ENCODE results near the gene PLB1.
"Not testable (repeated sequence)": the region's sequence is repeated elsewhere in the genome, so short reads cannot be mapped to it uniquely, and the experiment has no call there.

Gene PLB1

DNA sequence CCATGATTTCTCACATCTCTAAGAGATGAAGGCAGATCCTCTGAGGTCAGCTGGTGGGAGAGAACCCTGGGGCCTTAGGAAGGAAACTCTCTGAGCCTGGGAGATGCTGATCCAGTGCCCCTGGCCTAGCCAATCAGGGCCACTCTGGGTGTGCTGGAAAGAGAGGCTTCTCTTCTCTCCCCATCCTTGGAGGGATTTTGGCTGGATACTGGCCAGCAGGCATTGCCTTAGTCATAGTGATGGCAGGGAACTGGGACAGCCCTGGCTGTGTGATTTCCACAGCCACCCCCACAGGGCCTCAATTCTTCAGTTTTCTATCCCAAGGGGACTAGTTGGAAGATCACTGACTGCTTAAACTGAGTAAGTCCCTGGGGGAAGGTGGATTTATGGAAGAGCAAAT, 26.6 kb upstream of the PLB1 start:
- peak in 3 of 58 donors; percentile 7 to 21 (median 15) for DNase-seq

DNA sequence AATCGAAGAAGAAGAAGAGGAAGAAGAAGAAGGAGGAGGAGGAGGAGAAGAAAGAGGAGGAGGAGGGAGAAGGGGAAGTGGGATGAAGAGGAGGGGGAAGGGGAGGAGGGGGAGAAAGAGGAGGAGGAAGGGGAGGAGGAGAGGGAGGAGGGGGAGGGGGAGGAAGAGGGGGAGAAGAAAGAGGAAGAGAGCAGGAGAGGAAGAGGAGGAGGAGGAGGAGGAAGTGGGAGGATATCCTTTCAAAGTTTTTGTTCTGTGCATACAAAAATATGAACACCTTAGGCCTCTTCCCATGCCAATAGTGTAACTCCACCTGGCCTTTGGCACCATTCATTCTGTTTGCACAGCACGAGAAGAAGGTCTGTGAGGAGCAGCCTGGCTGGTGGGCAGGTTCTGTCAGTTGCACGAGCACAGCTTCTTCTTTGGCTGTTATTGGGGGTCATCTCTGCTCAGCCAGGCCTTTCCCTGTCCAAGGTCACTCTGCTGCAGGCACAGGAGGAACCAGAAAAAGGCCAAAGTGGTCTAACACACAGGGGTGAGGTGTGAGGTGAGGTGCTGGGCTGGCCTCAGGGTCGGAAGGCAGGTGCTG, 25.8 kb upstream of the PLB1 start:
- DNase-seq: no peak

DNA sequence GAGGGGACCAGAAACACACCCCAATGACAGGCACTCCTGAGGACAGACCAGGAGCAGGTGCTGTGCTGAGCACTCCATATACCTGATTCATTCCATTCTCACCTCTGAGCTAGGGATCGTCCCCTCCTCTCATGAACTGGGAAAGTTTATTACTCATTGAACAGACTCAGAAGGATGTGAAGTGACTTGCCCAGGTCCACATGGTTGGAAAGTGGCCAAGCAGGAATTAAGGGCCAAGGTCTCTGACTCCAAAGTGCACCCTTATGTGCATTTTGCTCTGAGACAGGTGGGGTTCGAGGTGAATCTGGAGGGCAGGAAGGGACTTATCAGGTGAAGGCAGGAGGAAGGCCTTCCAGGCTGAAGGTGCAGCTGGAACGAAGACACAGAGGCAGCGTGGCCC, 25.1 kb upstream of the PLB1 start:
- DNase-seq: no peak

DNA sequence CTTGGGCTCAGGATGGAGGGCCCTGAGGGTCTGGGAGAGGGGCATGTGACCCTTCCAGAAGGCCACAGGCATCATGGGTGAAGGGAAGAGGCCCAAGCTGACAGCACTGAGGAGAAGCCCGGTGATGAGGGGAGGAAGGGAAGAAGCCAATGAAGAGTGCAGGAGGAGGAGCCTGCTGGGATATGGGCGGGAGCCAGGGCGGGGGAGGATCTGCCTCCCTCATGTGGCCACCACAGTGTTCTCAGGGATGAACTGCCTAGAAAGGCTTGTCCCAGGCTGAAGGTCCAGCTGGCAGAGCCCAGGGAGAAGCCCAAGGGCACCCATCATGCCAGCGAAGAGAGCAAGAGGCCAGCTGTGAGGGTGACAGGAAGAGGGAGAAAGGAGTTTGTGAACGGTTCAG, 24.6 kb upstream of the PLB1 start:
- no peak for DNase-seq

DNA sequence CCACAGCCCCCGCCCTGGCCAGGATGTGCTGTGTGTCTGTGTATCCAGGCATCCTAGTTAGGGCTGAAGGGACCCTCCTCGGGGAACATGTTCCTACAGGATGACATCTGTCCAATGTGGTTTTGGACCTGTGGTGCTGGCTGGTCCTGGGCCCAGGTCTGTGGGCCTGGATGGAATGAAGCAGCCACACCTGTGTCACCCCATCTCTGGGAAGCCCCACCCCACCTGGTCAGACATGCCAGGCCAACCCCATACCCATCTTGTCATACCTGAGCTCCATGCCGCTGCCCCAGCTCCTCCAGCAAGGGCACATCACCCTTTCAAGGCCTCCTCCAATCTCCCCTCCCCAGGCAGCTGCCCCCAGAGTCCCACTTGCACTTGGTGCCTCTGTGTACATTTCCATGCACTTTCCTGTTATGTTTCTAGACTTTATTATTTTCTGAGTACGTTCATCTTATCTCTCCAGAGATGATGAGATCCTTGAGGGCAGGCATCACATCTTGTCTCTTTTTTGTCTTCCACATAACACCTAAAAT, 24.1 kb upstream of the PLB1 start:
- no peak for DNase-seq

DNA sequence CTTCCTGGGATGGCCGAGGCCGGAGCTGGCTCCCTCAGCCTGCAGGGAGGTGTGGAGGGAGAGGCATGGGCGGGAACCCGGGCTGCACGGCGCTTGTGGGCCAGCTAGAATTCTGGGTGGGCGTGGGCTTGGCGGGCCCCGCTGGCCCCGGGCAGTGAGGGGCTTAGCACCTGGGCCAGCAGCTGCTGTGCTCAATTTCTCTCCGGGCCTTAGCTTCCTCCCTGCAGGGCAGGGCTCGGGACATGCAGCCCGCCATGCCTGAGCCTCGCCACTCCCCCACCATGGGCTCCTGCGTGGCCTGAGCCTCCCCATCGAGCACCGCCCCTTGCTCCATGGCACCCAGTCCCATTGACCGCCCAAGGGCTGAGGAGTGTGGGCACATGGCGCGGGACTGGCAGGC, 23.2 kb upstream of the PLB1 start:
- not testable (repeated sequence) for DNase-seq

DNA sequence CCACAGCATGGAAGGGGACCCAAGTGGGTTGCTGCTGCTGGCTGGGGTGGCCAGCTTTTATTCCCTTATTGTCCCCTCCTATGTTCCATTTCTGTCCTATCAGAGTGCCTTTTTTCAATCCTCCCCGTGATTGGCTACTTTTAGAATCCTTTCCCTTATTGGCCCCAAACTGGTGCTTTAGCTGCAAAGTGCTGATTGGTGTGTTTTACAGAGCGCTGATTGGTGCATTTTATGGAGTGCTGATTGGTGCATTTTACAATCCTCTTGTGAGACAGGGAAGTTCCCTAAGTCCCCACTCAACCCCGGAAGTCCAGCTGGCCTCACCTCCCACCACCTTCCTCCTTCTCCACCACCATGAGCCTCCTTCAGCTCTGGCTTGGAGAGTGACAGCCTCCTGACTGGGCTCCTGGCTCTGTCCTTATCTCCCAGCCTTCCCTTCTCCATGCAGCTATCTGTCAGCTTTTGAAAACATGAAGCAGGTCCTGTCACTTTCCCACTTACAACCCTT, 20.7 kb upstream of the PLB1 start:
- DNase-seq: no peak

DNA sequence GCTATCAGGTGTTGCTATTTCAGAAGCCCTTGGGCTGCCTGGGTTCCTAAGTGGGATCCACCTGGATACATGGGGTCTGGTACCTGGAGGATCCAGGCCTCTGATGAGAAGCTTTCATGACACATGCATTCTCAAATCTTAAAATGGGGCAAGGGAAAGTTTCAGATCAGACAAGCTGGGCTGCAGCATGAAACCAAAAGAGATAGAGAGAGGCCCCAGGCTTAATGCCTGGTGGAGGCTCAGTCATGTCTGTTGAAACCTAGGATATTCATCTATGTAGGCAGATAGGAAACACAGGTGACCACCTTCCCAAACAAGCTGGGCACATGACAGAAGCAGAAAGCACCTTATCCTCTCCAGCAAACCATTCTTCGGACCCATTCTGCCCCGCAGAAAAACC, 18.8 kb upstream of the PLB1 start:
- DNase-seq: no peak

DNA sequence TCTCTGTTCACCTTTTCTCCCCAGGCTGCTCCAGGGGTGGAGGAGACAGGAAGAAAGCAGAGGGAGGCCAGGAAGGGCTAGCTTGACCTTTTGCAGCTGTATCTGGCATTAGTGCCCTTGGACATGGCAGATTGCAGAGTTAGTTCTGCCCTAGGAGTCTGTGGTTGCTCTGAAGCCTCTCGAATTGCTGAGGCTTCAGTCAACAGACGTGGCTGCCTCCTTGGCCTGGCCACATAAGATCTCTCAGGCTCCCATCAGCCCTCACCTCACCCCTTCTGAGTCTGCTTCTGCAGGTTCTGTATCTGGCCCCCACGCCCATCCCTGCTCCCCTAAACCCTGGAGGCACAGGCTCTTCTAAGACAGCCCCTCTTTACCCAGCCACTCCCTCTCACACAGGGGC, 18.2 kb upstream of the PLB1 start:
- DNase-seq: no peak

DNA sequence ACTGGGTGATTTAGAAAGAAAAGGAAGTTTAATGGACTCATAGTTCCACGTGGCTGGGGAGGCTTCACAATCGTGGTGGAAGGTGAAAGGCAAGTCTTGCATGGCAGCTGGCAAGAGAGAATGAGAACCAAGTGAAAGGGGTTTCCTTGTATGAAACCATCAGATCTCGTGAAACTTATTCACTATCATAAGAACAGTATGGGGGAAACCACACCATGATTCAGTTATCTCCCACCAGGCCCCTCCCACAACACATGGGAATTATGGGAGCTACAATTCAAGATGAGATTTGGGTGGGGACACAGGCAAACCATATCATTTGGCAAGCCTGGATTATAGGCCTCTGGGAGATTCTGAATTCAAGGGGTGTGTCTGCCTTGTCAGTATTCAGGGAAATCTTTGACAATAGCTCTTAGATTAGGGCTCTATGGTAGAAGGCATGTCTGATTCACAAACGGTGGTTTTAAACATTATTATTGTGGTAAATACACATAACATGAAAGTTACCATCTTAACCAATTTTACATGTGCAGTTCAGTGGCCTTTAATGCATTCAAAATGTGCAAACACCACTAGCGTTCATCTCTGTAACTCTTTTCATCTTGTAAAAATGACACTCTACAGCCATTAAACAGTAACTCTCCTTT, 15.3 kb upstream of the PLB1 start:
- DNase-seq: no peak

DNA sequence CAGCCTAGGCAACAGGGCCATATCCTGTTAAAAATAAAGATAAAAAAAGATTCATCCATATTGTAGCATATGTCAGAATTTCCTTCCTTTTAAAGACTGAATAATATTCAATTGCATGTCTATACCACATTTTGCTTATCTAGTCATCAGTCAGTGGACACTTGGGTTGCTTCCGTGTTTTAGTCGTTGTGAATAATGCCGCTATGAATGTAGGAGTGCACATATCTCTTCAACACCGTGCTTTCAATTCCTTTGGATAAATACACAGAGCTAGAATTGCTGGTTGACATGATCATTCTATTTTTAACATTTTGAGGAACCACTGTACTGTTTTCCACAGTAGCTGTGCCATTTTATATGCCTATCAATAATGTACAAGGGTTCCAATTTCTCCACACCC, 14.0 kb upstream of the PLB1 start:
- no peak for DNase-seq

DNA sequence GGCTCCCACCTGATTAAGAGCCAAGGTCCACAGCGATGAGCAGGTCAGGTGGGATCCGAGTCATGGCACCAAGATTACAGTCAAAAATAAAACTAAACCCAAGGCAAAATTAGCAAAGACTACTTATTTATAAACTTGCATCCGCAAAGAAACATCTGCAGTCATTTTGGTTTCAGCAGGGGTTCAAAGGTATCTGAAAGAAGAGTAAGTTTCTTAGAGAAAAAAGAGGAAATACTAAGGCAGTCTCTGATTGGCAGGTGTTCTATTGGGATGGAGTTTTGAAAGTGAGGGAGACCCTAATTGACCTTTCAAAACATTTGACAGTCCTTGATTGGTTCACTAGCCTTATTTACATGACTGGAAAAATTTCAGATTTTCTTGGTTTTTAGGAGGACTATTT, 11.0 kb upstream of the PLB1 start:
- DNase-seq: no peak

DNA sequence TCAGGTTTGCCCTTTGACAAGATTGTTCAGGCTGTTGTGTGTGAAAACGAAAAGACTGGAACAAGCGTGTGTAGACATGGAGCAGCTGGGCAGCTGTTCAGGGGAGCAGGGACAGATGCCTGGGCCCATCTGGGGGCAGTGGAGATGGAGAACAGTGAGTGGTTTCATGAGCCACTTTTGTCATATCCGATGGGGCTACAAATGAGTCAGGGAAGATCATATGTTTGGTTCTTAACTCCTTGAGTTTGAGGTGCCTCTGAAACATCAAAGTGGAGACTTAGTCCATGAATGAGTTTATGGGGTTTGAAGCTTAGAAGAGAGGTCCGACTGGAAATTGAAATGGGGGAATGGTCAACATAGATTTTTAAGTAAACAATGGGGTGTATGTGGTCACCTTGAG, 9.3 kb upstream of the PLB1 start:
- DNase-seq: no peak

DNA sequence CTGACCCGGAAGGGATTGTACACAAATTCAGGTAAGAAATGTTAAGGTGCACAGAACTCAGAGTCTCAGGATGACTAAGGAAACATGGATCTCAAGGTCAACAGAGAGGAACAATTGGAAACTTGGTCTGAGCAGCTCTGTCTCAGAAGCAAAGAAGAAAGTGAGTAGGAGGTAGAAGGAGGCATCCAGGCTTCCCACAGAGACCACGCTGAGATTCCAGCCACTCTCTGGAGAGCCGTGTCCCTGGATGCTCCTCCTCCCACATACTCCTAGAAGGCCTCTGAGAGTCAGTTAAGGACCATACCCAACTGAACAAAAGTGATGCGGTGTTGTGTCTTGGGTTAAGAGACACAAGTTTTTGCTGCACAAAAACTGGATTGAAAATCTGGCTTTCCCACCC, 8.6 kb upstream of the PLB1 start:
- DNase-seq: no peak

DNA sequence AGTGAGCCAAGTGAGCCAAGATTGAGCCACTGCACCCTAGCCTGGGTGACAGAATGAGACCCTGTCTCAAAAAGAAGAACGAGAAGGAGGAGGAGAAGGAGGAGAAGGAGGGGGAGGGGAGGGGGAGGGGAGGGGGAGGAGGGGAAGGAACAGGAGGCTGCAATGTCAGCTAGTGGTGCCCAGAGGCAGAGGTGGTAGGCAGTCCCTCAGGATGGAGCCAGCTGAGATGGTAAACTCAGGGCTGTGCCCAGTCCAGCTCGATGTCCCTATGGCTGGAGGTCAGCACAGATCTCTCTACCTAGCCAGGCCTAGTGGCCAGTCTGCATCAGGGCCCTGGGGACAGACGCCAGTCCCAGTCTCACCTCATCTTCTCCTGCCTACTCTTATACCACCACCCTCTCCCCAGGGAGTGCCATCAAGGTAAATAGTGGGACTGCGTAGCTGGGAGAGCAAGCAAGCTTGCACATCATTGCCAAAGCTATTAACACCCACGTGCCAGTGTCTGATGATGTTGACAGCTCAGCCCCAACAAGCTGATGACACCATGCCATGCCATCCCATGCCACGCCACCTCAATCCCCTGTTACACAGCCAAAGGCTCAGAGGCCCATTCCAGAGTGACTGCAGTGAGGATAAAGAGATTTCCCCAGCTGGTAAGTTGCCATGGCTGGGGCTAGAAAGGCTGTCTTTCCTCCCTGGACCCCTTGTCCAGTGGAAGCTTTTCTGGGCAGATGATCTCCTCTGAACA, 7.6 kb upstream of the PLB1 start:
- DNase-seq: no peak

DNA sequence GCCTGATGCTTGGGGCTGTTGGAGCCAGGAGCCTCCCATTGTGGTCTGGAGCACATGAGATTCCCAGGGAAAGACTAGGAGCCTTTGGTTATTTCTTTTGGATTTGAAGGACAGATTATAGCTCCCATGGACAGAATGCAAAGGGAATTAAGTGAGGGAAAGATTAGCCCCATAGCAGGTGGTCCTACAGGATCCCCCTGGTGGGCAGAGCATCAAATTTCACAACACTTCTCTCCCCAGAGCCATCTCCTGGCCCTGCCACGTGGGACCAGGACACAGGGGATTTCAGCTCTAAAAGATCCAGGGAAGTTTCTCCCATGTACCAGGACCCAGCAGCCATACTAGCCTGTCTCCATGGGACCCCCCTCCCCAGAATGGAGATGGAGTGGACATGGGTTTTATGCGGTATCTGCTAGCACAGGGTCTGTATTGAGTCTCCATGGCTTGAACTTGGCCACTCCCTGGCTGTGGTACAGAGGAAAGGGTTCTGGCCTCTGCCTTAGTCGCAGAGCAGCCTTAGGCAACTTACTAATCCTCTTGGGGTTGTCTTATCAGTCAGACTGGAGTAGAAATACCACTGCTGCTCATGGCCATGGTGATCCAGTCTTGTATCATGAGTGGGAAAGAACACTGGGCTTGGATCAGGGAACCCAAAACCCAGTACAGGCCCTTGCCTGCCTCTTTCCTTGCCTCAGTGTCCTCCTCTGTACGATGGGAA, 6.8 kb upstream of the PLB1 start:
- no peak for DNase-seq

DNA sequence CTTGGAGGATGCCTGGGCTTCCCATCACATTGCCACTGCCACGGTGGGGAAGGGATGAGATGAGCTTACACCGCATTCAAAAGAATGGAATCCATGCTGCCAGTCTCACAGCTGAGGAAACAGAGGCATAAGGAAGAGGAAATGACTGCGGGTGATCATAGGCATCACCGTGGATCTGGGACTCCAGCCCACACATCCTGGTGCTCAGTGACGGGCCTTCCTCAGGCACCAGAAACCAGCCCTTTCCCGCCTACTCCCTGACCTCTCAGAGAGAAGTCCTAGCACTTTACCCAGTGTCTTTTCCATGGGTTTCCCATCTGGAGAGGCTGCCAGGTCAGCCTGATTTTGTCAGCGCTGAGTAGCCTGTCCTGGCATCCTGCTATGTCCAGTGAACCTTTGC, 5.3 kb upstream of the PLB1 start:
- DNase-seq: no peak

DNA sequence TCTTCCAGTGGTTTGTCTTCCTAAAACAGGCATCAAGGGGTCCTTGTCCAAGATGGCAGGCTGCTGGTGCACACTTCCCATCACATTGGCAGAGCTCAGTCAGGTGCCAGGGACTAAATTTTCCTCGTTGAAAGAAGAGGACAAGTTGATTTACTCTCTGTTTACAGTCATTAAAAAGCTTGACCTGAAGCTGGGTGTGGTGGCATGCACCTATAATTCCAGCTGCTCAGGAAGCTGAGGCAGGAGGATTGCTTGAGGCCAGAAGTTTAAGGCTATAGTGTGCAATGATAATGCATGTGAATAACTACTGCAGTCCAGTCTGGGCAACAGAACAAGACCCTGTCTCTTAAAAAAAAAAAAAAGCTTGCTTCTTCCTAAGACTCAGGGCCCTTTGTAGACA, 3.6 kb upstream of the PLB1 start:
- DNase-seq: no peak

DNA sequence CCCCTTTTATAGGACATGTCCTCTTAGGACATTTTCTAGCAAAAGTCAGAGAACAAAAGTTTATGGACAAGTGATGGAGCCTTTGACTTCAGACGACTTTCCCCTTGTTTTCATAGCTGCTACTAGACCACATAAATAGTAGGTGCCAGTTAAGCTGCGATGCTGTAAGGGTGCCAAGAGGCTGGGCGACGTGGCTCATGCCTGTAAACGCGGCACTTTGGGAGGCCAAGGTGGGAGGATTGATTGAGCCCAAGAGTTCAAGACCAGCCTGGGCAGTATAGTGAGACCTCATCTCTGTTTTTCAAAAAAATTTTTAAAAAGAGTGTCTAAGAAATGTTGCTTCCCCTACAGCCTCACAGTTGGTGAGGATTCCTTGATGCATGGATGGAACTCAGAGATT, 2.2 kb upstream of the PLB1 start:
- DNase-seq: no peak

DNA sequence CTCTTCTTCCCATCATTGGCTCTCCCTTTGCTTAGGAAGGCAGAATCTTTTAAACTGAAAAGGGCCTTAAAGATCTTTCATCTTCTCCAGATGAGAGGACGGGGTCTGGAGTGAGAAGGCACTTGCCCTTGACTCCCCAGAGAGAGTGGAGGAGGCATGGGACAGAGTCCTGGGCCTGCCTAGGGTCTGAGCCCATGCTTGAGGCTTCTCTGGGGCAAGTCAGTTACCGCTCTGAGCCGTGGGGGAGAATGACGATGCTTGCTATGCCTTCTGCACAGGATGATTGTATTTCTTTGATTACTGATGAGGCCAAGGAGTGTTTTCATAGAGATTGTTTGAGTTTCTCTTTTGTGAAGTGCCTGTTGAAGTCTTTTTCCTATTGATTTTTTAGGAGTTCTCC, 921 bp downstream of the PLB1 start:
- no peak for DNase-seq

DNA sequence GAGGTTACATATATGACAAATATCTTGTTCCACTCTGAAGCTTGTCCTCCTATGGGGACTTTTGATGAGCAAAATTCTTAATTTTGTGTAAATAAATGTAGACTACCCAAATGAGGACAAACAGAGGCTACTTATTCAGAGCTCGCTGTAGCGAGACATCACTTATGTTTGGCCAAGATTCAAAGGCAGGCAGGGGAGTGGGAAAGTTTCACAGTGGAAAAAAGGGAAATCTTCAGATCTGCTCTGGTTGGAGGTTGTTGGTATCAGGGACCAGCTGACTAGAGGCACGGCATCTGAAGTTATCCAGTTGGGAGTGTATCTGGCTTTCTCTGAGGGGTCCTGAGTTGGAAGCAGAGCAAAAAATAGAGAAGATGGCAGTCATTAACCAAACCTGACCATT, 1.3 kb downstream of the PLB1 start:
- no peak for DNase-seq

DNA sequence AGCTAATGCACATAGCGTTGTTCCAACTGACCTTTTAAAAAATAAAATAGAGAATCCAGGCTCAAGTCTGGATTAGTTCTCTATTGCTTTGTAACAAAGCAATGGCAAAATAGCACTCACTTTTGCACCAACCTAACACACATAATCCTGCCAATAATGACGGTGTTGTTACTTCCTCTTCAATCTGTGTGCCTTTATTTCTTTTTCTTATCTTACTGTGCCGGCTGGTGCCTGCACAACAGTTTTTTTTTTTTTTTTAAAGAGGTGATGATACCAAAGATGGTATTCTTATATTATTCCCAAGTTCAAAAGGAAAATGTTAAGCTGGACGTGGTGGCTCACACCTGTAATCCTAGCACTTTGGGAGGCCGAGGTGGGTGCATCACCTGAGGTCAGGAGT, 3.4 kb downstream of the PLB1 start:
- no peak for DNase-seq

Data from anterior cingulate cortex (tissue), 58 donors.